H1 (cell line): ENCODE measurements around the gene PRRG4. TPM values are rescaled to one million over a fixed set of nuclear protein-coding genes. Genes with fewer than 3 reads are reported as not detected.
A peak's percentile ranks its signal among the peaks of the same experiment; 100 is the strongest.

ENCODE experiments used
- ATF2 ChIP-seq: IDR thresholded peaks from 2 replicates; pipeline ENCODE4 v1.6.1; 2012; ENCODE audit warnings: low read length, inconsistent platforms
- BCL11A ChIP-seq, 2 experiments: IDR thresholded peaks; one replicate each; pipeline ENCODE4 v1.6.1; 2011; ENCODE audit warnings: low read depth in 2 of 2, low read length in 2 of 2, mild to moderate bottlenecking in 2 of 2
- BRCA1 ChIP-seq: IDR thresholded peaks from 2 replicates; pipeline ENCODE4 v1.6.1; 2012; ENCODE audit warnings: low read depth, low read length, improper control_type of control experiment
- CBX8 ChIP-seq: fragments of 300-800, 300-1000 bp; sonication (generic); IDR thresholded peaks from 2 replicates; pipeline ENCODE4 v1.7.1; 2016; ENCODE audit warnings: low read depth, low read length, borderline replicate concordance
- CTBP2 ChIP-seq: IDR thresholded peaks from 2 replicates; pipeline ENCODE4 v1.7.0; 2011; ENCODE audit warnings: borderline replicate concordance, mild to moderate bottlenecking, moderate library complexity, mixed read lengths, low read length; ENCODE audit not compliant: insufficient read depth, insufficient read length
- EP300 ChIP-seq, 2 experiments: IDR thresholded peaks; 1 replicate in 1 of 2; 2 replicates in 1 of 2; pipeline ENCODE4 v1.6.1; 2011 to 2012; ENCODE audit warnings: low read depth in 2 of 2, low read length in 2 of 2, mild to moderate bottlenecking in 2 of 2, borderline replicate concordance in 1 of 2, inconsistent platforms in 1 of 2, moderate library complexity in 1 of 2
- GABPA ChIP-seq: IDR thresholded peaks from 2 replicates; pipeline ENCODE4 v1.6.1; 2011; ENCODE audit warnings: mild to moderate bottlenecking, low read length, moderate library complexity, borderline replicate concordance; ENCODE audit not compliant: insufficient read depth
- HDAC2 ChIP-seq, 2 experiments: fragments of 300-600 bp in 1 of 2; sonication (generic) in 1 of 2; IDR thresholded peaks; 2 replicates each; pipeline ENCODE4 v1.6.1; 2011 to 2012; ENCODE audit warnings: low read depth in 2 of 2, low read length in 2 of 2, mild to moderate bottlenecking in 2 of 2, moderate library complexity in 2 of 2, borderline replicate concordance in 1 of 2, inconsistent platforms in 1 of 2
- JUN ChIP-seq: IDR thresholded peaks from 2 replicates; pipeline ENCODE4 v1.6.1; 2011; ENCODE audit warnings: low read depth, mild to moderate bottlenecking, improper control_type of control experiment, low read length
- JUND ChIP-seq: IDR thresholded peaks from 2 replicates; pipeline ENCODE4 v1.6.1; 2011; ENCODE audit warnings: mild to moderate bottlenecking, improper control_type of control experiment, low read length
- NRF1 ChIP-seq: IDR thresholded peaks from 2 replicates; pipeline ENCODE4 v1.6.1; 2011; ENCODE audit warnings: mild to moderate bottlenecking, low read depth, low read length, improper control_type of control experiment
- PHF8 ChIP-seq: fragments of 200-600 bp; sonication (generic); conservative IDR thresholded peaks from 2 replicates; pipeline ENCODE4 v1.7.1; 2012; ENCODE audit warnings: low read depth, mild to moderate bottlenecking, inconsistent platforms, low read length, moderate library complexity
- POLR2A ChIP-seq, 2 experiments: IDR thresholded peaks; 1 replicate in 1 of 2; 2 replicates in 1 of 2; pipeline ENCODE4 v1.6.1; 2011; ENCODE audit warnings: low read depth in 2 of 2, low read length in 2 of 2, mild to moderate bottlenecking in 2 of 2; ENCODE audit errors: control extremely low read depth in 1 of 2
- RAD21 ChIP-seq, 2 experiments: IDR thresholded peaks in 1 of 2; conservative IDR thresholded peaks in 1 of 2; 2 replicates each; pipeline ENCODE4 v1.6.1; 2011; ENCODE audit warnings: low read depth in 2 of 2, low read length in 2 of 2, improper control_type of control experiment in 1 of 2, inconsistent platforms in 1 of 2, mild to moderate bottlenecking in 1 of 2, moderate library complexity in 1 of 2
- RBBP5 ChIP-seq: IDR thresholded peaks from 2 replicates; pipeline ENCODE4 v1.7.1; 2012; ENCODE audit warnings: low read depth, mild to moderate bottlenecking, inconsistent platforms, low read length, moderate library complexity, borderline replicate concordance
- SAP30 ChIP-seq: fragments of 300-600 bp; sonication (generic); IDR thresholded peaks from 2 replicates; pipeline ENCODE4 v1.7.1; 2012; ENCODE audit warnings: low read length, moderate library complexity, mild to moderate bottlenecking, inconsistent platforms; ENCODE audit not compliant: insufficient read depth, insufficient replicate concordance
- SP2 ChIP-seq: IDR thresholded peaks from 2 replicates; pipeline ENCODE4 v1.6.1; 2012; ENCODE audit warnings: mild to moderate bottlenecking, low read length, inconsistent platforms
- SP4 ChIP-seq: IDR thresholded peaks from 2 replicates; pipeline ENCODE4 v1.6.1; 2012; ENCODE audit warnings: low read length, inconsistent platforms
- TAF7 ChIP-seq: optimal IDR thresholded peaks from 2 replicates; pipeline ENCODE3; 2011; ENCODE audit warnings: low read depth, mild to moderate bottlenecking, inconsistent platforms, low read length, moderate library complexity, borderline replicate concordance
- TEAD4 ChIP-seq: IDR thresholded peaks from 2 replicates; pipeline ENCODE4 v1.6.1; 2012; ENCODE audit warnings: low read depth, low read length, inconsistent platforms, mixed read lengths
- YY1 ChIP-seq: IDR thresholded peaks from 2 replicates; pipeline ENCODE4 v1.6.1; 2011; ENCODE audit warnings: low read depth, mild to moderate bottlenecking, low read length
- ZNF274 ChIP-seq: IDR thresholded peaks from 2 replicates; pipeline ENCODE4 v1.7.0; 2012; ENCODE audit warnings: low read length, borderline replicate concordance; ENCODE audit errors: extremely low read depth
- polyA plus RNA-seq, 7 experiments: library from polyadenylated mRNA; depleted of rRNA in 3 of 7; stranded (reverse) in 5 of 7; unstranded in 2 of 7; fragments of >200 nt in 5 of 7; fragments of 200-250 nt in 2 of 7; gene quantifications; 1 replicate in 5 of 7; 2 replicates in 1 of 7; 4 replicates in 1 of 7; pipeline versions ENCODE4 v1.2.1 to v1.2.3, GENCODE V29; 2011 to 2013; ENCODE audit warnings: missing spikeins in 2 of 7, mixed read lengths in 2 of 7
- total RNA-seq: library from RNA; stranded (reverse); fragmentation: NEBNext Ultra II Directional; extraction: Animal tissue kit (Norgen Biotek cat#: 25700); gene quantifications from 2 replicates; pipeline ENCODE4 v1.2.1, GENCODE V29; 2021

PRRG4 gene
- total and polyA plus RNA-seq, 2 of the 8 experiments (the other 6 are each of a cell fraction or from before 2014, with no cell fraction given) = 0.65 to 1.7 TPM

DNA sequence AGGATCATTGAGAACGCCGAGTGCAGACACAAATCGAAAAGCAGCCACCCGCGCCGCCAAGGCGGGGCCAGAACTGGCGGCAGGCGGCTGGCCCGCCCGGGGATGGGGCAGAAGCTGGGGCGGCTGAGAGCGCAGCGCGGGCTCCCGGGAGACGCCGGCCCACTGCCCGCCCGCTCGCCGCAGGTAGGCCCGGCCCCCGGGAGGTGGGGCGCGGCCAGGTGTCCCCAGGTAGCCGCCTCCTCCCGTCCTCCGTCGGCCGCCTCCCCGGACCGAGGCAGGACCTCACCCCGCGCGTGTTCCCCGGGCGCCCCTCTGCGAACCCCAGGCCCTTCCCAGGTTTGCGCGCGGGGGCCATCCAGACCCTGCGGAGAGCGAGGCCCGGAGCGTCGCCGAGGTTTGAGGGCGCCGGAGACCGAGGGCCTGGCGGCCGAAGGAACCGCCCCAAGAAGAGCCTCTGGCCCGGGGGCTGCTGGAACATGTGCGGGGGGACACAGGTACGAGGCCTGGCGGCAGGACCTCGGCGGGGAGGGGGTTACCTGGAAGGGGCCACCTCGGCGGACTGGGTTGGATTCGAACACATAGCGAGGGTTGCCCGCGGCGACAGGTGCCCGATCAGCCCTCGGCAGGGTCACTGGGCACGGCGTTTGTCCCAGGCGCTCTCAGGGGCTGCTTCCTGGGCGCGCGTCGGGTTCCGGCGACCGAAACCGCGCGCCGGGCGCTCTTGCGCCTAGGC lies at the start of gene PRRG4 (continued):
- no peak for TF ChIP-seq YY1
- TF ChIP-seq ATF2 = no peak
- TF ChIP-seq CBX8 = no peak
- TF ChIP-seq RAD21 (IDR thresholded peaks at IDR 0.05 in 1 of 2, conservative IDR thresholded peaks at IDR 0.05 in 1 of 2; ENCODE audit: low read depth in 2 of 2, low read length in 2 of 2) = no peak
- TF ChIP-seq CTBP2 = no peak
- TF ChIP-seq TAF7 = peak; percentile 65
- TF ChIP-seq SP2 = no peak
- TF ChIP-seq POLR2A (IDR thresholded peaks at IDR 0.05; ENCODE audit: control extremely low read depth in 1 of 2, low read depth in 2 of 2, low read length in 2 of 2) = 0 out of 3 replicates have a peak, but pooled peaks of 1 of the 2 experiments have one; percentile 18
- TF ChIP-seq BRCA1 = no peak
- peak; percentile 89; the same call in 1 of the 2 replicates for TF ChIP-seq RBBP5
- TF ChIP-seq SP4 = no peak
- no peak for TF ChIP-seq ZNF274
- no peak for TF ChIP-seq NRF1
- TF ChIP-seq EP300 (IDR thresholded peaks at IDR 0.05; ENCODE audit: borderline replicate concordance in 1 of 2, low read depth in 2 of 2, low read length in 2 of 2) = no peak
- TF ChIP-seq SAP30 = no peak
- no peak for TF ChIP-seq TEAD4
- TF ChIP-seq PHF8 = no peak; the same call in none of the 2 replicates
- TF ChIP-seq GABPA = no peak
- no peak for TF ChIP-seq BCL11A (IDR thresholded peaks at IDR 0.05; ENCODE audit: low read depth in 2 of 2, low read length in 2 of 2)
- no peak for TF ChIP-seq JUN
- no peak for TF ChIP-seq HDAC2 (IDR thresholded peaks at IDR 0.05; ENCODE audit: borderline replicate concordance in 1 of 2, low read depth in 2 of 2, low read length in 2 of 2)
- no peak for TF ChIP-seq JUND
